HepG2 (cell line): ENCODE results near the gene FRMPD2. TPM values are rescaled to one million over a fixed set of nuclear protein-coding genes. Genes with fewer than 3 reads are reported as not detected.
"Not testable (repeated sequence)": the region's sequence is repeated elsewhere in the genome, so short reads cannot be mapped to it uniquely, and the experiment has no call there.

Experiments used
- ATAC-seq: fragments of 200-7000 bp; cut with Tn5 transposase; 3 replicates; pipeline ENCODE4 v1.9.1; 2020; ENCODE audit warnings: mild to moderate bottlenecking, moderate library complexity
- BruUV-seq: library from RNA; stranded (reverse); fragments of 400-500 nt; replicated peaks from 2 replicates; lab custom pipeline; 2021; lab: Mats Ljungman, UMichigan
- CTCF ChIA-PET: fragments of 300-600 bp; formaldehyde crosslinking; extraction: SDS; loops from one replicate; lab custom pipeline; 2021; ENCODE audit warnings: low total read pairs, inconsistent platforms, low intra/inter-chr PET ratio; lab: Yijun Ruan, JAX
- POLR2A ChIA-PET: fragments of 350-600 bp; sonication (Branson Sonifier 250); formaldehyde crosslinking; loops from one replicate; lab custom pipeline; 2020; ENCODE audit warnings: antibody characterized with exemption, inconsistent platforms; lab: Yijun Ruan, JAX
- DNase-seq: peaks from one replicate; pipeline ENCODE4 v3.0.0-alpha.2; 2015; ENCODE audit warnings: low spot score
- FAIRE-seq: peaks from 3 replicates; lab custom pipeline; 2011; peaks lifted over from hg19 to GRCh38; lab: Jason Lieb, UNC
- H2AFZ ChIP-seq: one replicate; pipeline ENCODE4 v1.6.1; 2011; ENCODE audit warnings: low read length, inconsistent platforms
- H3K27ac ChIP-seq: fragments of 300-600 bp; 3 replicates; pipeline ENCODE4 v1.8.0; 2011; ENCODE audit warnings: mixed run types, mild to moderate bottlenecking, mixed read lengths, low read length, inconsistent platforms; ENCODE audit not compliant: insufficient read depth; ENCODE audit errors: extremely low read length
- H3K27me3 ChIP-seq, 2 experiments: fragments of 200-600 bp in 1 of 2; 2 replicates in 1 of 2; 3 replicates in 1 of 2; pipeline versions ENCODE4 v1.6.0 to v1.8.0; 2011; ENCODE audit warnings: low read length in 2 of 2, mild to moderate bottlenecking in 2 of 2, moderate library complexity in 2 of 2, inconsistent platforms in 1 of 2; ENCODE audit not compliant: insufficient read depth in 2 of 2, control insufficient read depth in 1 of 2
- H3K36me3 ChIP-seq, 2 experiments: fragments of 200-600 bp in 1 of 2; replicated peaks in 1 of 2; 2 replicates in 1 of 2; 3 replicates in 1 of 2; pipeline versions ENCODE4 v1.5.1 to v1.8.0; 2011; ENCODE audit warnings: low read length in 2 of 2, inconsistent platforms in 1 of 2; ENCODE audit not compliant: insufficient read depth in 2 of 2, control insufficient read depth in 1 of 2
- H3K4me1 ChIP-seq: 2 replicates; pipeline ENCODE4 v1.5.1; 2012; ENCODE audit warnings: low read length, inconsistent platforms; ENCODE audit not compliant: insufficient read depth
- H3K4me2 ChIP-seq: 2 replicates; pipeline ENCODE4 v1.6.0; 2011; ENCODE audit warnings: low read depth, low read length, inconsistent platforms
- H3K4me3 ChIP-seq, 3 experiments: fragments of 200-600 bp in 1 of 3; sonication (generic), shearing (Covaris generic) in 1 of 3; replicated peaks in 1 of 3; 2 replicates each; pipeline ENCODE4 v1.5.1; 2011 to 2016; ENCODE audit warnings: low read length in 3 of 3, inconsistent platforms in 2 of 3, low read depth in 2 of 3, mild to moderate bottlenecking in 2 of 3, control low read depth in 1 of 3, mixed read lengths in 1 of 3; ENCODE audit not compliant: insufficient read depth in 1 of 3
- H3K79me2 ChIP-seq: one replicate; pipeline ENCODE4 v1.6.1; 2011; ENCODE audit warnings: low read length, inconsistent platforms; ENCODE audit not compliant: insufficient read depth
- H3K9ac ChIP-seq: 2 replicates; pipeline ENCODE4 v1.6.0; 2011; ENCODE audit warnings: mild to moderate bottlenecking, low read depth, low read length, inconsistent platforms; ENCODE audit not compliant: insufficient read depth
- H3K9me3 ChIP-seq: 2 replicates; pipeline ENCODE4 v1.5.1; 2012; ENCODE audit warnings: mild to moderate bottlenecking, low read length
- H4K20me1 ChIP-seq: 2 replicates; pipeline ENCODE4 v1.6.0; 2011; ENCODE audit warnings: inconsistent platforms, mild to moderate bottlenecking, low read length, moderate library complexity; ENCODE audit not compliant: insufficient read depth
- ETV5 ChIP-seq: IDR thresholded peaks from 2 replicates; pipeline ENCODE4 v1.6.1; 2018; ENCODE audit warnings: missing biosample characterization, missing genetic modification reagents, inconsistent platforms, borderline replicate concordance
- HES4 ChIP-seq: sonication (generic); formaldehyde crosslinking; IDR thresholded peaks from 2 replicates; pipeline ENCODE4 v1.9.0; 2021; ENCODE audit warnings: mild to moderate bottlenecking, missing genetic modification reagents, borderline replicate concordance
- HOXA5 ChIP-seq: sonication (generic); formaldehyde crosslinking; IDR thresholded peaks from 2 replicates; pipeline ENCODE4 v1.4.0; 2020; ENCODE audit warnings: missing genetic modification reagents
- MEIS2 ChIP-seq: sonication (generic); formaldehyde crosslinking; IDR thresholded peaks from 2 replicates; pipeline ENCODE4 v1.9.0; 2021; ENCODE audit warnings: mild to moderate bottlenecking, missing genetic modification reagents
- NFE2L1 ChIP-seq: sonication (generic); formaldehyde crosslinking; IDR thresholded peaks from 2 replicates; pipeline ENCODE4 v1.4.0; 2020; ENCODE audit warnings: missing genetic modification reagents, mild to moderate bottlenecking, borderline replicate concordance
- NFE2L2 ChIP-seq: fragments of 150-350 bp; IDR thresholded peaks from 2 replicates; pipeline ENCODE4 v1.6.1; 2014; ENCODE audit warnings: low read length
- NR2F1 ChIP-seq, 2 experiments: fragments of 450-650 bp in 1 of 2; formaldehyde crosslinking in 1 of 2; IDR thresholded peaks; 2 replicates each; pipeline versions ENCODE4 v1.5.0 to v1.6.1; 2016 to 2020; ENCODE audit warnings: mild to moderate bottlenecking in 1 of 2, missing compliant biosample characterization in 1 of 2, missing genetic modification reagents in 1 of 2, moderate library complexity in 1 of 2
- PPARG ChIP-seq: conservative IDR thresholded peaks from 2 replicates; pipeline ENCODE4 v1.6.1; 2016; ENCODE audit warnings: missing biosample characterization, missing genetic modification reagents
- SMARCE1 ChIP-seq: fragments of 450-650 bp; IDR thresholded peaks from 2 replicates; pipeline ENCODE4 v1.6.1; 2017; ENCODE audit warnings: borderline replicate concordance
- ZFP62 ChIP-seq: sonication (generic); formaldehyde crosslinking; IDR thresholded peaks from 2 replicates; pipeline ENCODE4 v1.4.0; 2020; ENCODE audit warnings: missing genetic modification reagents
- ZFP82 ChIP-seq: sonication (generic); formaldehyde crosslinking; IDR thresholded peaks from 2 replicates; pipeline ENCODE4 v1.5.1; 2020; ENCODE audit warnings: mild to moderate bottlenecking, missing genetic modification reagents, borderline replicate concordance
- ZNF333 ChIP-seq: sonication (generic); formaldehyde crosslinking; IDR thresholded peaks from 2 replicates; pipeline ENCODE4 v1.4.0; 2020; ENCODE audit warnings: mild to moderate bottlenecking, missing genetic modification reagents, borderline replicate concordance
- ZNF563 ChIP-seq: sonication (generic); formaldehyde crosslinking; IDR thresholded peaks from 2 replicates; pipeline ENCODE4 v1.8.0; 2022; ENCODE audit warnings: mild to moderate bottlenecking, moderate library complexity, missing genetic modification reagents
- ZSCAN21 ChIP-seq: sonication (generic); formaldehyde crosslinking; IDR thresholded peaks from 2 replicates; pipeline ENCODE4 v1.8.0; 2022; ENCODE audit warnings: mild to moderate bottlenecking, missing genetic modification reagents, moderate library complexity, borderline replicate concordance
- ZSCAN30 ChIP-seq: sonication (generic); formaldehyde crosslinking; IDR thresholded peaks from 2 replicates; pipeline ENCODE4 v1.5.0; 2020; ENCODE audit warnings: mild to moderate bottlenecking, missing genetic modification reagents
- WGBS: methylation state at CpG from one replicate; pipeline ENCODE4 v1.1.6; 2017; ENCODE audit warnings: low lambda C conversion rate; 5-methylcytosine and 5-hydroxymethylcytosine counted together
- in situ Hi-C: cut with HindIII; loops from 2 replicates; pipeline ENCODE4 v1.10.0; 2017; ENCODE audit warnings: low pct_unique_long_range_greater_than_20kb; ENCODE audit not compliant: extremely low pct_ligation_motif_present
- intact Hi-C: fragments of 100-400 bp; cut with micrococcal nuclease; formaldehyde crosslinking; loops from one replicate; pipeline ENCODE4 v1.10.0; 2022; ENCODE audit not compliant: unreplicated experiment
- polyA plus RNA-seq, 8 experiments: library from polyadenylated mRNA; depleted of rRNA in 3 of 8; stranded (reverse) in 7 of 8; unstranded in 1 of 8; fragments of >200 nt; fragmentation: Illumina TruSeq in 4 of 8; extraction: Trizol in 4 of 8; gene quantifications; 2 replicates each; pipeline versions ENCODE4 v1.2.1 to v1.2.3, GENCODE V29; 2011 to 2016; ENCODE audit warnings: low read depth in 4 of 8, missing spikeins in 1 of 8, mixed read lengths in 1 of 8; ENCODE audit not compliant: insufficient read depth in 1 of 8
- total RNA-seq, 5 experiments: library from RNA; depleted of rRNA; stranded (reverse); fragments of >200 nt; fragmentation: Illumina TruSeq; extraction: Trizol; gene quantifications; 2 replicates each; pipeline ENCODE4 v1.2.3, GENCODE V29; 2016; ENCODE audit warnings: low read depth in 1 of 5
- TF ChIP-seq, protein P1 (sequence below): sonication (generic); formaldehyde crosslinking; IDR thresholded peaks from 2 replicates; pipeline ENCODE4 v1.4.0; 2020; ENCODE audit warnings: mild to moderate bottlenecking, missing genetic modification reagents
- TF ChIP-seq, protein P2 (sequence below): sonication (generic); formaldehyde crosslinking; IDR thresholded peaks from 2 replicates; pipeline ENCODE4 v1.4.0; 2020; ENCODE audit warnings: missing genetic modification reagents
- TF ChIP-seq, protein P3 (sequence below): sonication (generic); formaldehyde crosslinking; IDR thresholded peaks from 2 replicates; pipeline ENCODE4 v1.8.1; 2023; ENCODE audit warnings: missing genetic modification reagents, mild to moderate bottlenecking, borderline replicate concordance

Gene FRMPD2
- total and polyA plus RNA-seq, 2 of the 13 experiments (the other 11 are each of a cell fraction or from before 2014, with no cell fraction given) = 0.45 to 1.3 TPM

- TF ChIP-seq ZNF563 (CRISPR knock-in tag) = no peak
- TF ChIP-seq, all 625 proteins: peak for 0
Measured at GRCh38 chr10:48224296-48224695, 50.2 kb downstream of the FRMPD2 start (continued).

- H3K9me3 ChIP-seq = no peaks in the 10 kb centered on the region
- no TSS peak for BruUV-seq
- H3K4me3 ChIP-seq = no peak overlapping the region
- no peak overlapping the region for H3K9ac ChIP-seq
- FAIRE-seq (no peak), ATAC-seq (no peak), DNase-seq (no peak)
- ChIA-PET CTCF (no interaction called here), POLR2A (no interaction called here)
- no peak overlapping the region for H2AFZ ChIP-seq
- H3K36me3 ChIP-seq = no peaks in the 10 kb centered on the region
- H3K79me2 ChIP-seq = no peaks in the 10 kb centered on the region
- no peaks in the 10 kb centered on the region; a peak in 1 of 5 replicates for H3K27me3 ChIP-seq
- no peaks in the 10 kb centered on the region for H4K20me1 ChIP-seq
- TF ChIP-seq NFE2L2 (no peak), SMARCE1 (no peak), HES4 (CRISPR knock-in tag) (no peak), NR2F1 (CRISPR knock-in tag; IDR thresholded peaks at IDR 0.05) (no peak), MEIS2 (CRISPR knock-in tag) (no peak), ZFP62 (CRISPR knock-in tag) (no peak), ZFP82 (CRISPR knock-in tag) (no peak), PPARG (CRISPR knock-in tag) (no peak), NFE2L1 (no peak), ZNF333 (CRISPR knock-in tag) (no peak), HOXA5 (CRISPR knock-in tag) (no peak), ZSCAN21 (CRISPR knock-in tag) (no peak), ZSCAN30 (no peak), ETV5 (CRISPR knock-in tag) (no peak)
- TF ChIP-seq, protein P1, sequence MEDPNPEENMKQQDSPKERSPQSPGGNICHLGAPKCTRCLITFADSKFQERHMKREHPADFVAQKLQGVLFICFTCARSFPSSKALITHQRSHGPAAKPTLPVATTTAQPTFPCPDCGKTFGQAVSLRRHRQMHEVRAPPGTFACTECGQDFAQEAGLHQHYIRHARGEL = no peak
- TF ChIP-seq, protein P2, sequence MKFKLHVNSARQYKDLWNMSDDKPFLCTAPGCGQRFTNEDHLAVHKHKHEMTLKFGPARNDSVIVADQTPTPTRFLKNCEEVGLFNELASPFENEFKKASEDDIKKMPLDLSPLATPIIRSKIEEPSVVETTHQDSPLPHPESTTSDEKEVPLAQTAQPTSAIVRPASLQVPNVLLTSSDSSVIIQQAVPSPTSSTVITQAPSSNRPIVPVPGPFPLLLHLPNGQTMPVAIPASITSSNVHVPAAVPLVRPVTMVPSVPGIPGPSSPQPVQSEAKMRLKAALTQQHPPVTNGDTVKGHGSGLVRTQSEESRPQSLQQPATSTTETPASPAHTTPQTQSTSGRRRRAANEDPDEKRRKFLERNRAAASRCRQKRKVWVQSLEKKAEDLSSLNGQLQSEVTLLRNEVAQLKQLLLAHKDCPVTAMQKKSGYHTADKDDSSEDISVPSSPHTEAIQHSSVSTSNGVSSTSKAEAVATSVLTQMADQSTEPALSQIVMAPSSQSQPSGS (CRISPR knock-in tag) = no peak
- TF ChIP-seq, protein P3, sequence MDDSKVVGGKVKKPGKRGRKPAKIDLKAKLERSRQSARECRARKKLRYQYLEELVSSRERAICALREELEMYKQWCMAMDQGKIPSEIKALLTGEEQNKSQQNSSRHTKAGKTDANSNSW (CRISPR knock-in tag) = no peak
- no peaks in the 10 kb centered on the region for H3K4me1 ChIP-seq
- in situ Hi-C loops (no loop called here), intact Hi-C loops (no loop called here)
- no peak overlapping the region for H3K27ac ChIP-seq
- H3K4me2 ChIP-seq = no peak overlapping the region
Measured at GRCh38 chr10:48221814-48222213, 52.7 kb downstream of the FRMPD2 start.

- H4K20me1 ChIP-seq, in situ Hi-C loops, H3K4me1 ChIP-seq, H3K9ac ChIP-seq, H2AFZ ChIP-seq, H3K36me3 ChIP-seq, H3K27ac ChIP-seq, H3K4me3 ChIP-seq, FAIRE-seq, H3K9me3 ChIP-seq, H3K79me2 ChIP-seq, ATAC-seq, intact Hi-C loops, POLR2A ChIA-PET, H3K27me3 ChIP-seq, DNase-seq, CTCF ChIA-PET, BruUV-seq, H3K4me2 ChIP-seq: not testable (repeated sequence)
- 78% methylated on average over 3 of the region's 3 CpGs for WGBS
Measured at GRCh38 chr10:48221031-48221430, 53.5 kb downstream of the FRMPD2 start.
